RPMI8226 (cell line): ENCODE measurements around the gene MBTPS1.

ENCODE experiments used
- DNase-seq: peaks from one replicate; pipeline ENCODE4 v3.0.0-alpha.2; 2015

The MBTPS1 gene

GRCh38 chr16:84049403-84050060, 67.2 kb downstream of the MBTPS1 start:
- no peak for DNase-seq

DNA sequence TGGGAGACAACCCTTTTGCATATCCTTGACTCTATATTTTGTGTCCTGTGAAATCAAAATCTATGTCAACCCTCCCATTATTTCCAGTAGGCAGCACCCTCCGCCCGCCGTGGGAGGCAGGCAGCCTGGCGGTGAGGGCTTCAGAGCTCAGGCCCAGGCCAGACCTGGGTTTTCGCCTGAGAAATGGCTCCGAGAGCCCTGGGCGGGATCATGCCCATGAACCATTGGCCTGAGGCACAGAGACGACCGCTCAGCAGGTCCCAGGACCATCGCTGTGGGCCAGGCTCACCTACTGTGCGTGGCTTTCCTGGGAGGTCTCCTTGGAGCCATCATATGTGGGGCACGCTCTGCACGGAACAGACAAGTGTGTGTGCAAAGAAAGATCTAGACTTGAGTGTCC, 67.9 kb downstream of the MBTPS1 start:
- DNase-seq: no peak

GRCh38 chr16:84048270-84048669, 68.5 kb downstream of the MBTPS1 start:
- DNase-seq: peak; percentile 8

- DNase-seq: no peak
Observed at GRCh38 chr16:84047626-84048025, 69.1 kb downstream of the MBTPS1 start.

DNA sequence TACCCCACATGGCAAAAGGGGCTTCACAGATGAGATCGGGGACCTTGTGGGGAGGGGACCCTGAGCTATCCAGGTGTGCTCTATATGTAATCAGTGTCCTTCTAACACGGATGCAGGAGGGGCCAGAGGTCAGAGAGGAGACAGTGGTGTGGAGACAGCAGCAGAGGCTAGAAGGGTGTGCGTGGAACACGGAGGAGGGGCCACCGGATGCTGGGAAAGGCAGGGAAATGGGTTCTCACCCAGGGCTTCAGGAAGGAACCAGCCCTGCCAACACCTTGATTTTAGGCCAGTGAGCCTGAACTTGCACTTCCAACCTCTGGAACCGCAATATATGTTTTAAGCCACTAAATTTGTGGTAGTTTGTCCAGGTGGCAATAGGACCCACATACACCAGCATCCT, 69.5 kb downstream of the MBTPS1 start:
- DNase-seq: no peak

- no peak for DNase-seq
Observed at GRCh38 chr16:84045818-84046470, 70.8 kb downstream of the MBTPS1 start.

GRCh38 chr16:84045001-84045817, 71.5 kb downstream of the MBTPS1 start:
- no peak for DNase-seq

DNA sequence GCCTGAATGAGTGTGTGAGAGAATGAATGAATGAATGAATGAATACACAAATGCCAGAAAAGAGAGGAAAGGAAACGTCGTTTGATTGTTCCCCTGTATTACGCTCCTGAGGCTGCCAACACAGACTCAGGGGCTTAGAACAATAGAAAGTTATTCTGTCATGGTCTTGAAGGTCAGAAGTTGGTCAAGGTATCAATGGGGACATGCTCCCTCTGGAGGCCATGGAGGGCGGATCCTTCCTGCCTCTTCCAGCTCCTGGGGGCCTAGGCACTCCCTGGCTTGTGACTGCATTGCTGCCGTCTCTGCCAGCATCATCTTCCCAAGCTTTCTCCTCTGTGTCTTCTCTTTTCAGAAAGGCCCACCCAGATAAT, 72.6 kb downstream of the MBTPS1 start:
- peak; percentile 27 for DNase-seq

GRCh38 chr16:84043486-84044117, 73.1 kb downstream of the MBTPS1 start:
- DNase-seq: no peak

DNA sequence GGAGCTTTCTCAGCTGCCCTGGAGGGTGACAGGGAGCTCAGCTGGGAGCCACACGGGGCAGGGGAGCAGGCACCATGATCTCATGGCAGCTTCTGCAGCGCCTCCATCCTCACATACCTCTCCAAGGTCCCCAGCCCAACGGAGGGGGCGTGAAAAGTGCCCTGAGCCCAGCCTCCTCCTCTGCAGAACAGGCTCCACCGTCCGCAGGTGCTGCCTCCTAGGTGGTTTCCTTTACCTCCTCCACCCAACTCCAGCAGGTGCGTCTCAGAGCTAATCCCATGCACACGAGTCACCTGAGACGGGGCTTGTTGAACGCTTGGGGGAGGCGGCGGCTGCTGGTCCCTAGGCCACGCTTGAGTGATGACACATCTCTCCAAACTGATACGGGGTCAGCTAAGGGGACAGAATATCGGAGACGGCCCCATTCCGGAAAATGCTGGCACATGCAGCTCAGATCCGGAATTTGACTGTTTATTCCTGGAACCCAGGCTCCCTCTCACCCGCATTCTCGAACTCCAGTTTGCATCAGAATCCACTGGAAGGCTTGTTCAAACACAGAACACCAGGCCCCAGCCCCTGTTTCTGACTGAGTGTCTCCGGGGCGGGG, 73.8 kb downstream of the MBTPS1 start:
- no peak for DNase-seq

GRCh38 chr16:84042308-84042878, 74.3 kb downstream of the MBTPS1 start, which contains the start of gene SLC38A8:
SLC38A8 (minus strand) TSS chr16:84042795; CDS start chr16:84042157, 638 bp downstream.
- no peak for DNase-seq

DNA sequence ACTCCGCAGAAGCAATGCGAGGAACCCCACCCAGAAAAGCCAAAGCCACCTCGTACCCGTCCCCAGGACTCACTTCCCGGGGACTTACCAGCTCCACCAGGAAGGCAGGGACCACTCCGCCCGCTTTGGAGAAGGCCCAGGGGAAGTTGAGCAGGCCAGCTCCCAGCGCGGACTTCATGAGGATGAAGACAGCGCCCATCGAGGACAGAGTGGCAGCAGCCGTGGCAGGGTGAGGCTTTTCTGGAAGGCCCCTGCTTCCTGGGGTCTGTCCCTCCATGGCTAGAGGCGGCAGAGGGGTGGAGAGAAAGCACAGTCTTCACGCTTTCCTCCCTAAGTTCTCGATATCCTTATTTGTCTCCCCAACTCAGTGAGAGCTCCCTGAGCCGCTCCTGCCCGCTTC, 74.9 kb downstream of the MBTPS1 start:
- no peak for DNase-seq

GRCh38 chr16:84040823-84041820, 75.6 kb downstream of the MBTPS1 start:
- no peak for DNase-seq

- no peak for DNase-seq
Observed at GRCh38 chr16:84040226-84040822, 76.4 kb downstream of the MBTPS1 start.

- no peak for DNase-seq
Observed at GRCh38 chr16:84039696-84040095, 77.0 kb downstream of the MBTPS1 start.

- DNase-seq: no peak
Observed at GRCh38 chr16:84038469-84038868, 78.3 kb downstream of the MBTPS1 start.

- no peak for DNase-seq
Observed at GRCh38 chr16:84036982-84037425, 79.7 kb downstream of the MBTPS1 start.

GRCh38 chr16:84036131-84036530, 80.6 kb downstream of the MBTPS1 start:
- DNase-seq: no peak

DNA sequence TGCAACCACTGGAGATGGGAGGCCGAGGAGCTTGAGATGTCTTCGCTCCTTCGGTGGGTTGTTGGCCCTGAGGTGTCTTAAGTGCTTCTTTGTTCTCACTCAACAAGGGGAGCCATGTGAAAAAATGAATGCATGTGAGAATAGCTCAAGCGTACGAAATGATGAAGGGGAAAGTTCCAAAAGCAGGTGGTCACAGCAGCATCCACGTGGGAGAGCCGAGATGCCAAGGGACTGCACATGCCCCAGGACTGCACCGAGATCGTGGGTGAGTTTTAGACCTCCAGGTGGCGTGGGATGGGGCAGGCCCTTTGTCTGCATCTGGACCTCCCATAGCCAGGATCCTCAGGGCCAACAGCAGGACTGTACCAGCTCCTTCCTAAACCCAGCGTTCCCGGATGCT, 82.2 kb downstream of the MBTPS1 start:
- DNase-seq: no peak
